H9 (cell line): ENCODE data around the gene ARHGEF5. TPM values are rescaled to one million over a fixed set of nuclear protein-coding genes. Genes with fewer than 3 reads are reported as not detected.
"Not testable (repeated sequence)": the region's sequence is repeated elsewhere in the genome, so short reads cannot be mapped to it uniquely, and the experiment has no call there.

ENCODE experiments used
- DNase-seq: peaks from one replicate; pipeline ENCODE4 v3.0.0-alpha.2; 2017
- H2AFZ ChIP-seq: one replicate; pipeline ENCODE4 v1.6.1; 2013; ENCODE audit warnings: mild to moderate bottlenecking, low read length, control low read depth, moderate library complexity
- H2AK5ac ChIP-seq: 2 replicates; pipeline ENCODE4 v1.6.1; 2013; ENCODE audit warnings: low read length, control low read depth, mixed read lengths; ENCODE audit not compliant: insufficient read length
- H2BK120ac ChIP-seq: one replicate; pipeline ENCODE4 v1.6.1; 2013; ENCODE audit warnings: low read depth, mild to moderate bottlenecking, low read length, control low read depth, inconsistent platforms; ENCODE audit not compliant: poor library complexity, severe bottlenecking
- H2BK12ac ChIP-seq: 2 replicates; pipeline ENCODE4 v1.6.1; 2013; ENCODE audit warnings: low read length, control low read depth, mixed read lengths, low read depth; ENCODE audit not compliant: insufficient read length
- H2BK15ac ChIP-seq: 2 replicates; pipeline ENCODE4 v1.6.1; 2013; ENCODE audit warnings: low read depth, low read length, control low read depth
- H2BK20ac ChIP-seq: one replicate; pipeline ENCODE4 v1.6.1; 2013; ENCODE audit warnings: low read depth, mild to moderate bottlenecking, low read length, control low read depth, inconsistent platforms; ENCODE audit not compliant: poor library complexity, severe bottlenecking
- H2BK5ac ChIP-seq: 2 replicates; pipeline ENCODE4 v1.6.1; 2013; ENCODE audit warnings: low read length, control low read depth, mixed read lengths; ENCODE audit not compliant: insufficient read length
- H3K14ac ChIP-seq: 2 replicates; pipeline ENCODE4 v1.6.1; 2013; ENCODE audit warnings: low read length, control low read depth; ENCODE audit not compliant: insufficient read depth
- H3K18ac ChIP-seq: 2 replicates; pipeline ENCODE4 v1.6.1; 2013; ENCODE audit warnings: low read depth, mild to moderate bottlenecking, mixed read lengths, low read length, control low read depth; ENCODE audit not compliant: insufficient read length
- H3K23ac ChIP-seq: 2 replicates; pipeline ENCODE4 v1.6.1; 2013; ENCODE audit warnings: low read length, control low read depth, mixed read lengths, low read depth; ENCODE audit not compliant: insufficient read length
- H3K23me2 ChIP-seq: 2 replicates; pipeline ENCODE4 v1.6.1; 2013; ENCODE audit warnings: low read depth, mild to moderate bottlenecking, mixed read lengths, low read length, control low read depth; ENCODE audit not compliant: insufficient read length, poor library complexity, severe bottlenecking
- H3K27ac ChIP-seq: 2 replicates; pipeline ENCODE4 v1.5.1; 2013; ENCODE audit warnings: low read length, control low read depth, mixed read lengths, low read depth; ENCODE audit not compliant: insufficient read length
- H3K27me3 ChIP-seq: 2 replicates; pipeline ENCODE4 v1.6.1; 2013; ENCODE audit warnings: low read length, control low read depth, inconsistent platforms; ENCODE audit not compliant: insufficient read depth
- H3K4ac ChIP-seq: 2 replicates; pipeline ENCODE4 v1.6.1; 2013; ENCODE audit warnings: low read depth, mild to moderate bottlenecking, control low read depth, inconsistent platforms, low read length, moderate library complexity
- H3K4me1 ChIP-seq: 2 replicates; pipeline ENCODE4 v1.6.1; 2013; ENCODE audit warnings: low read length, control low read depth, inconsistent platforms; ENCODE audit not compliant: insufficient read depth
- H3K4me2 ChIP-seq: 2 replicates; pipeline ENCODE4 v1.6.1; 2013; ENCODE audit warnings: low read length, control low read depth, mixed read lengths; ENCODE audit not compliant: insufficient read length, insufficient read depth
- H3K56ac ChIP-seq: 2 replicates; pipeline ENCODE4 v1.6.1; 2013; ENCODE audit warnings: low read depth, mild to moderate bottlenecking, mixed read lengths, low read length, control low read depth; ENCODE audit not compliant: insufficient read length
- H3K79me1 ChIP-seq: 2 replicates; pipeline ENCODE4 v1.6.1; 2013; ENCODE audit warnings: low read depth, mild to moderate bottlenecking, moderate library complexity, low read length, control low read depth, inconsistent platforms; ENCODE audit not compliant: insufficient read depth, poor library complexity, severe bottlenecking
- H3K79me2 ChIP-seq: 2 replicates; pipeline ENCODE4 v1.6.1; 2013; ENCODE audit warnings: low read length, control low read depth, inconsistent platforms; ENCODE audit not compliant: insufficient read depth
- H3K9ac ChIP-seq: 2 replicates; pipeline ENCODE4 v1.6.1; 2013; ENCODE audit warnings: low read length, control low read depth, mixed read lengths; ENCODE audit not compliant: insufficient read length; ENCODE audit errors: extremely low read depth
- H3K9me3 ChIP-seq: one replicate; pipeline ENCODE4 v1.6.1; 2013; ENCODE audit warnings: low read depth, low read length, inconsistent platforms; ENCODE audit not compliant: control insufficient read depth
- H3T11ph ChIP-seq: one replicate; pipeline ENCODE4 v1.6.1; 2013; ENCODE audit warnings: mild to moderate bottlenecking, low read length, control low read depth, inconsistent platforms
- H4K20me1 ChIP-seq: one replicate; pipeline ENCODE4 v1.6.1; 2013; ENCODE audit not compliant: control insufficient read depth, insufficient read length, insufficient read depth
- H4K5ac ChIP-seq: 2 replicates; pipeline ENCODE4 v1.6.1; 2013; ENCODE audit warnings: low read depth, mild to moderate bottlenecking, mixed read lengths, low read length, control low read depth; ENCODE audit not compliant: insufficient read length
- H4K8ac ChIP-seq: replicated peaks from 2 replicates; pipeline ENCODE4 v1.6.1; 2013; ENCODE audit warnings: low read length, control low read depth, mixed read lengths, low read depth; ENCODE audit not compliant: insufficient read length
- H4K91ac ChIP-seq: 2 replicates; pipeline ENCODE4 v1.6.1; 2013; ENCODE audit warnings: low read depth, mild to moderate bottlenecking, moderate library complexity, mixed read lengths, low read length, control low read depth; ENCODE audit not compliant: insufficient read length
- H3K27ac Mint-ChIP-seq, 3 experiments: 2 replicates in 2 of 3; 3 replicates in 1 of 3; pipeline ENCODE4 v1.8.0; 2020 to 2021; ENCODE audit warnings: mixed read lengths in 3 of 3, mild to moderate bottlenecking in 1 of 3, moderate library complexity in 1 of 3
- H3K27me3 Mint-ChIP-seq: 2 replicates; pipeline ENCODE4 v1.8.0; 2021; ENCODE audit warnings: low read depth, mild to moderate bottlenecking, moderate library complexity, mixed read lengths
- H3K36me3 Mint-ChIP-seq, 3 experiments: 2 replicates in 2 of 3; 3 replicates in 1 of 3; pipeline ENCODE4 v1.8.0; 2020 to 2021; ENCODE audit warnings: low read depth in 3 of 3, mixed read lengths in 3 of 3; ENCODE audit not compliant: insufficient read depth in 1 of 3
- H3K4me1 Mint-ChIP-seq, 2 experiments: 2 replicates each; pipeline ENCODE4 v1.8.0; 2020; ENCODE audit warnings: mixed read lengths in 2 of 2
- H3K4me3 Mint-ChIP-seq, 2 experiments: 2 replicates in 1 of 2; 3 replicates in 1 of 2; pipeline ENCODE4 v1.8.0; 2020 to 2021; ENCODE audit warnings: mild to moderate bottlenecking in 2 of 2, mixed read lengths in 2 of 2, moderate library complexity in 1 of 2
- H3K9me3 Mint-ChIP-seq, 2 experiments: 2 replicates in 1 of 2; 3 replicates in 1 of 2; pipeline ENCODE4 v1.8.0; 2020; ENCODE audit warnings: mild to moderate bottlenecking in 2 of 2, mixed read lengths in 2 of 2, moderate library complexity in 1 of 2
- WGBS: extraction: QIAGEN DNeasy Blood & Tissue Kit; methylation state at CpG from one replicate; pipeline ENCODE4 v1.1.7; 2013; ENCODE audit warnings: missing lambda C conversion rate, low lambda C conversion rate, mixed read lengths; ENCODE audit not compliant: insufficient read length; ENCODE audit errors: extremely low coverage; 5-methylcytosine and 5-hydroxymethylcytosine counted together
- total RNA-seq: library from RNA; stranded (reverse); gene quantifications from 2 replicates; pipeline ENCODE4 v1.2.1, GENCODE V29; 2021

ARHGEF5 gene
- total RNA-seq, 1 experiment from 2014 or later: 33.9 TPM

DNA sequence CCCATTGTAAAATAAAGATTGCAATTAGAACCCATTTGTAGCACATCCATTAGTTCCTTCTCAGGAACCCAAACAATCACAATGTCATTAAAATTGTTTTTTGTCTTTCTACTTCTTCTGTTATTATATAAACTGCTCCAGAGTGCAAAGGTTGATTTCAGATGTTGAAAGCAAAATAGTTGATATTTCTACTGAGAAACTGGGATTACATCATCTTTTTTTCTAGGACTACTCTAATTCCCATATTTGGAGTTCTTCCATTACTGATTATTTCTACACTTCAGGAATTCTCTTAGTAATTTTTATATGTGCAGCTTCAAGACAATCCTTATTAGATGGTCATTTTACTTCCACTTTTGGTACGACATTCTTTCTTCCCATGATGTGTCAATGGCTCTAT, 37.7 kb upstream of the ARHGEF5 start:
- H3K4me3 Mint-ChIP-seq: not testable (repeated sequence)

DNA sequence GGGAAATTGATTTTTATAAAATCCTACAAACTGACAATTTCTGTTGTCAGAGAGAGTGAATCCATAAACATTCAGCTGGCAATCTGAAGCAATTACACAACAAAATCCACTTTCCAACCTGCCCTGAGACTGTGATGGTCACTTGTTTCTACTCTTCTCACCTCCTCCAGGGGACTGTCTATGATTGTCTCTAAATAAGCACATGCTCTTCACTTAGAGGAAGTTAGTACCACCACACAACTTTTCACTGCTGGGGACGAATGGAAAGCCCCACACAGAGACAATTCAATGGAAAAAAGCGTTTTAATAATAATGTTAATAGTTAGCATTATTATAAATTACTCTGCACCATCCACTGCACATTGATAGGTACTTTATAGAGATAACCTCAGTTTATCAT, 35.7 kb upstream of the ARHGEF5 start:
- not testable (repeated sequence) for H2BK5ac ChIP-seq, H3K4me2 ChIP-seq, H3K18ac ChIP-seq, H4K20me1 ChIP-seq, H3K9me3 ChIP-seq, H2BK20ac ChIP-seq, H4K8ac ChIP-seq, H3K4me1 Mint-ChIP-seq, H2BK15ac ChIP-seq, H4K91ac ChIP-seq, H3K79me2 ChIP-seq, H3T11ph ChIP-seq, H3K27ac Mint-ChIP-seq, H3K14ac ChIP-seq, H2AK5ac ChIP-seq, H2AFZ ChIP-seq, H3K23me2 ChIP-seq, H3K9me3 Mint-ChIP-seq, H4K5ac ChIP-seq, H3K27me3 Mint-ChIP-seq, DNase-seq, H3K23ac ChIP-seq, H3K27ac ChIP-seq, H3K4ac ChIP-seq, H3K36me3 Mint-ChIP-seq, H3K56ac ChIP-seq, H2BK12ac ChIP-seq, H3K9ac ChIP-seq, H2BK120ac ChIP-seq, H3K4me1 ChIP-seq, H3K27me3 ChIP-seq, H3K79me1 ChIP-seq, H3K4me3 Mint-ChIP-seq
- WGBS: no CpG with 5 or more reads among the region's 2 CpGs

More for the DNA sequence above, 37.7 kb upstream of the ARHGEF5 start:
- H3K27me3 Mint-ChIP-seq, H4K91ac ChIP-seq, H3K27ac ChIP-seq, H3K4ac ChIP-seq, H2AFZ ChIP-seq, H4K8ac ChIP-seq, DNase-seq, H2BK120ac ChIP-seq, H2BK15ac ChIP-seq, H2BK20ac ChIP-seq, H3K36me3 Mint-ChIP-seq, H4K20me1 ChIP-seq, H3K9me3 ChIP-seq, H3K14ac ChIP-seq, H3K18ac ChIP-seq, H3K9me3 Mint-ChIP-seq, H3T11ph ChIP-seq, H4K5ac ChIP-seq, H3K4me1 ChIP-seq, H3K79me1 ChIP-seq, H2BK12ac ChIP-seq, H2AK5ac ChIP-seq, H3K23ac ChIP-seq, H3K79me2 ChIP-seq, H3K4me2 ChIP-seq, H3K56ac ChIP-seq, H3K27ac Mint-ChIP-seq, H3K9ac ChIP-seq, H3K4me1 Mint-ChIP-seq, H3K27me3 ChIP-seq, H2BK5ac ChIP-seq, H3K23me2 ChIP-seq: not testable (repeated sequence)
- WGBS: no CpG with 5 or more reads among the region's 1 CpG
